GM12873 (cell line): Measurements from ENCODE around the gene CCL28.

Experiments used
- TF ChIP-seq, protein P1 (sequence below): IDR thresholded peaks from 2 replicates; pipeline ENCODE4 v1.5.1; 2012; ENCODE audit warnings: low read depth, mild to moderate bottlenecking, moderate library complexity, low read length, control low read depth; ENCODE audit not compliant: insufficient read depth; ENCODE audit errors: missing control alignments

The CCL28 gene, protein sequence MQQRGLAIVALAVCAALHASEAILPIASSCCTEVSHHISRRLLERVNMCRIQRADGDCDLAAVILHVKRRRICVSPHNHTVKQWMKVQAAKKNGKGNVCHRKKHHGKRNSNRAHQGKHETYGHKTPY

DNA sequence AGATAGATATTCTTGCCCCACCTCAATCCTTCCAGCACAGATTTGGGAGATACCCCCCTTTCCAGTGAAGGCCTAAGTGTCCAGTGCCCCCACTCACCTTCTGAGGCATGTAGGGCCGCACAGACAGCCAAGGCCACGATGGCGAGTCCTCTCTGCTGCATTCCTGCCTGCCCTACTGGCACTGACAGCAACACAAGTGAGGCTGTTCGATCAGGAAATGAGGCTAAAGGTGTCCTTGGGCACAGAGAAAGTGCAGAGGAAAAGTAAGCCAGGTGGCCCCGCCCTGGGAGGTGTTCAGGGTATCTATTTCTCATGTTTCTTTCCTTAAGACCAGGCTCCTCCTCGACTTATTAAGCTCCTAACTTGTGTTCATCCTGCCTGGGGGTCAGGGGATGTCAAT is at the start of gene CCL28:
CCL28 (minus strand) TSS at position 236 of the 400 bp plus-strand sequence; CDS start at position 161, 75 bp downstream.
- TF ChIP-seq, protein P1, sequence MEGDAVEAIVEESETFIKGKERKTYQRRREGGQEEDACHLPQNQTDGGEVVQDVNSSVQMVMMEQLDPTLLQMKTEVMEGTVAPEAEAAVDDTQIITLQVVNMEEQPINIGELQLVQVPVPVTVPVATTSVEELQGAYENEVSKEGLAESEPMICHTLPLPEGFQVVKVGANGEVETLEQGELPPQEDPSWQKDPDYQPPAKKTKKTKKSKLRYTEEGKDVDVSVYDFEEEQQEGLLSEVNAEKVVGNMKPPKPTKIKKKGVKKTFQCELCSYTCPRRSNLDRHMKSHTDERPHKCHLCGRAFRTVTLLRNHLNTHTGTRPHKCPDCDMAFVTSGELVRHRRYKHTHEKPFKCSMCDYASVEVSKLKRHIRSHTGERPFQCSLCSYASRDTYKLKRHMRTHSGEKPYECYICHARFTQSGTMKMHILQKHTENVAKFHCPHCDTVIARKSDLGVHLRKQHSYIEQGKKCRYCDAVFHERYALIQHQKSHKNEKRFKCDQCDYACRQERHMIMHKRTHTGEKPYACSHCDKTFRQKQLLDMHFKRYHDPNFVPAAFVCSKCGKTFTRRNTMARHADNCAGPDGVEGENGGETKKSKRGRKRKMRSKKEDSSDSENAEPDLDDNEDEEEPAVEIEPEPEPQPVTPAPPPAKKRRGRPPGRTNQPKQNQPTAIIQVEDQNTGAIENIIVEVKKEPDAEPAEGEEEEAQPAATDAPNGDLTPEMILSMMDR = no peak

DNA sequence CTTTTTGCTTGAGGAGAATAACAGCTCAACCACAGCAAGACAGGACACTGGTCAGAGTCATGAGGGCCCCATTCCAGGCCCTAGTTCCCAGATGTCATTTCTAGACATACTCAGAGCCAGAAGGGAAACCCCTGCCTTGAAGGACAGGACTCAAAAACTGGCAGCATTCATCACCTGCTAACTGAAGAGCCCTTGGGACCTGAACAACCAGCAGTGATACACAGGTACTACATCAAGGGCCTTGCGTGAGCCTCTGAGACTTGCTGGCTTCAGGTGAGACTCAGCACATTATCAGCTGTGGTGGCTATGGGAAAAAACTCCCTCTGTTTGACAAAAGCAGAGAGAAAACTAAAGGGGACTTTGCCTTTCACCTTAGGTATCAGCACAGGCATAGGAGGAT is 48.9 kb upstream of the CCL28 start:
- TF ChIP-seq, protein P1 = no peak

DNA sequence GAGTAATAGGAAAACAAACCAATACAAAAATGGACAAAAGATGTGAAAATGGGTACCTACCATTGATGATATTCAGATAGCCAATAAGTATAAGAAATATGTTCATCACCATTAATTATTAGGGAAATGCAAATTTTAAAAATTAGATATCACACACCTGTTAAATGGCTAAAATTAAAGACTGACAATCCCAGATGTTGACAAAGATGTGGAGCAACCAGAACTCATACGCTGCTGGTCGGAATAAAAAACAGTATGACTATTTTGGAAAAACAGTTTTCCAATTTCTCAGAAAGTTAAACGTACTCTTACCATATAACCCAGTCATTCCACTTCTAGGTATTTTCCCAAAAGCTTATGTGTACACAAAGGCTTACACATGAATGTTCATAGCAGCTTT is 44.4 kb upstream of the CCL28 start:
- TF ChIP-seq, protein P1 = no peak

DNA sequence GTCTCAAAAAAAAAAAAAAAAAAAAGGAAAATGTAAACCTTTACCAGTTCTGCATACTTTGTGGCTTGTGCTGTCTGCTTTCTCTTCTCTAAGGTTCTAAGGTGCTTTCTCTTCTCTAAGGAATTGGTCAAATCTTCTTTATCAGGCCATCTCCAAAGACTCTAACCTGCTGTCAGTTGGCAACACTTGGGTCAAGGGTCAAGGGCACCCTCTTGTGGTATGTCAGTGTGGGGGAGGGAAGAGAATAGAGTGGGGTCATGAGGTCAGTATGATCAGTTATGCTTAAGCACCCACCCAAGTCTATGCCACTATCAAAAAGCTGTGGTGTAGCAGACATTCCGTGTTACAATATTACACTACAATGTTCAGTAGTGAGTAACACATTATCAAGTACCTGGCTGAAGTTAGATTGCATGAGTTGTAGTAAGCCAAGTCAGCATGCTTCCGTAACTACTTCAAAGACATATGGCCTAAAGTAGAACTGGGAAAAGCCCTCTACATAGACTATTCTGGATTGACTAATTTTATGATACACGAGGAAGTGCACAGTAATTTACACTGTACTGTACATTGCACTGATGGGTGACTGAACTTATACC is 25.0 kb upstream of the CCL28 start:
- TF ChIP-seq, protein P1 = no peak

DNA sequence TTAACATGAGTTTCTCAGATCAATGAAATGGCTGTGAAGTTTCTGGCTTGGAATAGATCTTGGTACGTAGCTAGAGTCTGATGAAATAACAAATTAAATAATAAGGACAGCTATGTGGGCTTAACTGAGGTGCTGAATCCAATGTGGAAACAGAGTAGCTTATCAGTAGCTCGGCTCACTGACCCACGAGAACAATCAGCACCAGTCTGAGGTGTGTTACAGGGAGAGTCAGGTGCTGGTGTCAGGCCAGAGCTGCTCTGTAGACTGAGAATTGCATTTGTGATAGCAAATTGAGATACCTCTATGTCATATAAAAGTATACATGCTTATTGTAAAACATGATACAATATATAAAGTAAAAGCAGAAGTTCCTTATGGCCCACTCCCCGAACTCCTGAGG is 21.2 kb upstream of the CCL28 start:
- TF ChIP-seq, protein P1 = no peak

DNA sequence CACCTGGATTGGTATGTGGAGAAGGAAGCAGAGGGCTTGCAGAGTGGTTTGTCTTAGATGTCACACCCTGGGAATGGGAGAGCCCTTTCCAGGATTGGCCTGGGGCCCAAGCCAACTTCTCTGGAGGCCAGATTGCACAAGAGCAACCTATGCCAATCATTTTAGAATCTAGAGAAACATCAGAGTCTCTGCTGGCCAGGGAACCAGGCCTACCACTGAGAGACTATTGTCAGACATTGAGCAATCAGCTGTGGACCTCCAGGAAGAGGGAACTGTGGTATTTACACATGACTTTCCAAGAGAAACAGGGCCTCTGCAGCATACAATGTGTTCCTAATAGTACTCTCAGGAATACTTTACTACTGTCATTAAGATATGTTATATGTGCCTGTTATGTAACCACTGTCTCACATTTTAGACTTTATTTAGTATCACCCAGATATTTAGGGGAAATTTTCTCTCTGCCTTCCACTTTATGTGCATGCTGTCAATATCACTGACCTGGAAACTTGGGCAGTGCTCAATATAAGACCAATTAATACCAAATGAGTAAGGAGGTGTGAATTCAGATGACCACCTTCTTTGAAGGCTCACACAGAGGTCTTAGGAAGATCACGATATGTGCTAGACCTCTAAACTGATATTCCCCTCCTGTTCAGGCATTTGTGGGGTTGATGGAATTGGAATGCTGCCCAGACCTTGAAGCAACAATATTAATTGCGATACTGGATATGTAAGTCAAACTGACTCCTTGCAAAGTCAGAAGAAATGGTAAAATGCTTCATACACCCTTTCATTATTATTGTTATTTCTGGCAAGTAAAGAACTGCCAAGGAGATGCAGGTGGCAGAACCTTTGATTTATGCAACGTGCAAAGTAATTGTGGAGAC is 20.5 kb upstream of the CCL28 start:
- TF ChIP-seq, protein P1 = no peak

DNA sequence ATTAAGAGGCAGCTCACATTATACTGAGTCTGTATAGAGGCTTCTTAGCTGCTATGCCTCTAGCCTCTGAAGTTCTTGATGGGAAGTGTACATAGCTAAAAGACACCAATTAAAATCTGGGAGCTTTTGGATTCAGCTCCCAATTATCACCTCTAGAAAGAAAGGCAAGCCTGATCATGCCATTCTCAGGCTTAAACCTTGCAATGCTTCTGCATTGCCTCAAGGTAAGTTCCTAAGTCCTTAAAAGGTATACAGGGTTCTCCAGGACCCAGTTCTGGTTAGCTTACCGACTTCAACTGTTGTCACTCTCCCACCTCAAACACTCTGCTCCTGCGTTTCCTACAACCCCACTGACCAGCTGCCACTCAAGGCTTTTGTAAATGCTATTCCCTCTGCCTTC is 17.5 kb upstream of the CCL28 start:
- TF ChIP-seq, protein P1 = no peak
